ENCODE results near the gene FAM174C.
A peak's percentile ranks its signal among the peaks of the same experiment; 100 is the strongest.

DNA sequence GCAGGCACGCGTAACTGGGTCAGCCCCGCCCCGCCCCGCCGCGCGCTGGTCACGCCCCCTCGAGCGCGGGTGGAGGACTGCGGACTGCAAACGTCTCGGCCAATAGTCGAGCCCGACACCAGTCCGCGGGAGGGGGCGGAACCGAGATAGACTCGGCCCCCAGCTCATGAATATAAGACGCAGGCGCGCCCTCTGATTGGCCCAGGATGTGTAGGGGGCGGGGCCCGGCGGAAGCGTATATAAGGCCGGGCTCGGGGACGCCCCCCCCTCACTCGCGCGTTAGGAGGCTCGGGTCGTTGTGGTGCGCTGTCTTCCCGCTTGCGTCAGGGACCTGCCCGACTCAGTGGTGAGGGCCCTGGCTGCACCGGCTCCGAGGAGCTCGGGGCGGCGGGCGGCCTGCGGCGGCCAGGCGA is 6.3 kb upstream of the FAM174C start, which contains the start of gene CIRBP:
- peak in 2 of 4 donors; percentile 77 to 91 for TF ChIP-seq POLR2A (IDR thresholded peaks at IDR 0.05)
- peak; percentile 67 to 99 (median 99) for TF ChIP-seq POLR2AphosphoS5 (IDR thresholded peaks at IDR 0.05)
